GM12878 (cell line): ENCODE results near the gene RIN2. TPM values are rescaled to one million over a fixed set of nuclear protein-coding genes. Genes with fewer than 3 reads are reported as not detected.

Experiments used
- ATAC-seq: fragments of 200-7000 bp; cut with Tn5 transposase; 3 replicates; pipeline ENCODE4 v1.9.1; 2020; ENCODE audit warnings: mild to moderate bottlenecking, moderate library complexity
- BruUV-seq: library from RNA; stranded (reverse); fragments of 400-500 nt; replicated peaks from 2 replicates; lab custom pipeline; 2021; lab: Mats Ljungman, UMichigan
- CTCF ChIA-PET: fragments of 300-600 bp; sonication (Branson Sonifier 250); formaldehyde crosslinking; extraction: SDS; loops from one replicate; lab custom pipeline; 2021; ENCODE audit warnings: inconsistent platforms; lab: Yijun Ruan, JAX
- POLR2A ChIA-PET: fragments of 350-600 bp; formaldehyde crosslinking; extraction: SDS; loops from one replicate; lab custom pipeline; 2021; ENCODE audit warnings: inconsistent platforms; lab: Charles Lee
- RAD21 ChIA-PET: fragments of 300-600 bp; sonication (Branson Sonifier 250); formaldehyde crosslinking; loops from one replicate; lab custom pipeline; 2023; ENCODE audit warnings: antibody characterized with exemption; ENCODE audit not compliant: unreplicated experiment; lab: Charles Lee
- SMC1A ChIA-PET: fragments of 300-600 bp; sonication (Branson Sonifier 250); formaldehyde crosslinking; loops from one replicate; lab custom pipeline; 2023; ENCODE audit not compliant: unreplicated experiment, uncharacterized antibody; lab: Charles Lee
- DNase-seq: peaks from one replicate; pipeline ENCODE4 v3.0.0-alpha.2; 2011; ENCODE audit warnings: low read depth, low spot score
- FAIRE-seq: peaks from 3 replicates; lab custom pipeline; 2011; peaks lifted over from hg19 to GRCh38; lab: Jason Lieb, UNC
- H2AFZ ChIP-seq: 2 replicates; pipeline ENCODE4 v1.6.0; 2011; ENCODE audit warnings: low read depth, low read length, control low read depth; ENCODE audit not compliant: control insufficient read depth
- H3K27ac ChIP-seq: 2 replicates; pipeline ENCODE4 v1.5.1; 2011; ENCODE audit warnings: control low read depth; ENCODE audit not compliant: control insufficient read depth, insufficient read depth
- H3K27me3 ChIP-seq, 2 experiments: replicated peaks in 1 of 2; 2 replicates each; pipeline versions ENCODE4 v1.6.0 to v1.6.1; 2011; ENCODE audit warnings: low read length in 1 of 2; ENCODE audit not compliant: control insufficient read depth in 2 of 2, insufficient read depth in 2 of 2
- H3K36me3 ChIP-seq, 2 experiments: 2 replicates each; pipeline ENCODE4 v1.5.1; 2011; ENCODE audit warnings: low read length in 1 of 2; ENCODE audit not compliant: control insufficient read depth in 2 of 2, insufficient read depth in 2 of 2
- H3K4me1 ChIP-seq: 2 replicates; pipeline ENCODE4 v1.6.1; 2011; ENCODE audit warnings: mild to moderate bottlenecking, low read length, moderate library complexity, mixed read lengths; ENCODE audit not compliant: control insufficient read depth, insufficient read depth
- H3K4me2 ChIP-seq: 2 replicates; pipeline ENCODE4 v1.6.0; 2011; ENCODE audit warnings: control low read depth; ENCODE audit not compliant: control insufficient read depth, insufficient read depth
- H3K4me3 ChIP-seq: fragments of 200-600 bp; sonication (generic); 2 replicates; pipeline ENCODE4 v1.5.1; 2016
- H3K79me2 ChIP-seq: 2 replicates; pipeline ENCODE4 v1.6.0; 2011; ENCODE audit warnings: low read length; ENCODE audit not compliant: control insufficient read depth, insufficient read depth
- H3K9ac ChIP-seq: 2 replicates; pipeline ENCODE4 v1.8.0; 2011; ENCODE audit warnings: low read length, control low read depth, mixed read lengths; ENCODE audit not compliant: control insufficient read depth, insufficient read depth
- H3K9me3 ChIP-seq: replicated peaks from 3 replicates; pipeline ENCODE4 v1.5.1; 2011; ENCODE audit warnings: mild to moderate bottlenecking, low read length; ENCODE audit not compliant: control insufficient read depth, insufficient read depth
- H4K20me1 ChIP-seq: 2 replicates; pipeline ENCODE4 v1.6.0; 2011; ENCODE audit not compliant: control insufficient read depth, insufficient read depth
- CBFB ChIP-seq: IDR thresholded peaks from 2 replicates; pipeline ENCODE4 v1.6.1; 2016; ENCODE audit warnings: antibody characterized with exemption, low read depth
- CBX3 ChIP-seq: fragments of 200-600 bp; sonication (generic); IDR thresholded peaks from 2 replicates; pipeline ENCODE4 v1.6.1; 2016; ENCODE audit warnings: low read depth, borderline replicate concordance
- CHD2 ChIP-seq: IDR thresholded peaks from 2 replicates; pipeline ENCODE4 v1.6.1; 2011; ENCODE audit warnings: low read depth, low read length, improper control_type of control experiment, borderline replicate concordance
- ESRRA ChIP-seq: IDR thresholded peaks from 2 replicates; pipeline ENCODE4 v1.6.1; 2012; ENCODE audit warnings: mild to moderate bottlenecking, low read length, improper control_type of control experiment
- HDAC6 ChIP-seq: fragments of 200-600 bp; sonication (generic); IDR thresholded peaks from one replicate; pipeline ENCODE4 v1.8.0; 2017; ENCODE audit warnings: antibody characterized with exemption; ENCODE audit not compliant: unreplicated experiment
- KAT2A ChIP-seq: conservative IDR thresholded peaks from 2 replicates; pipeline ENCODE4 v1.6.1; 2011; ENCODE audit warnings: low read depth, low read length; ENCODE audit not compliant: control insufficient read depth
- MXI1 ChIP-seq: fragments of 150-350 bp; IDR thresholded peaks from 2 replicates; pipeline ENCODE4 v1.6.1; 2011; ENCODE audit warnings: low read depth, mild to moderate bottlenecking, inconsistent platforms, low read length, improper control_type of control experiment
- POU2F2 ChIP-seq: IDR thresholded peaks from 3 replicates; pipeline ENCODE4 v1.6.1; 2011; ENCODE audit warnings: low read depth, mild to moderate bottlenecking, low read length, borderline replicate concordance
- SRF ChIP-seq, 2 experiments: IDR thresholded peaks; 2 replicates each; pipeline ENCODE4 v1.6.1; 2011; ENCODE audit warnings: low read depth in 2 of 2, low read length in 2 of 2, mild to moderate bottlenecking in 1 of 2, moderate library complexity in 1 of 2
- YY1 ChIP-seq: IDR thresholded peaks from 2 replicates; pipeline ENCODE4 v1.6.1; 2011; ENCODE audit warnings: low read depth, mild to moderate bottlenecking, low read length
- ZNF217 ChIP-seq: fragments of 450-650 bp; IDR thresholded peaks from 2 replicates; pipeline ENCODE4 v1.6.1; 2017; ENCODE audit warnings: antibody characterized with exemption, mild to moderate bottlenecking
- WGBS: methylation state at CpG from one replicate; pipeline ENCODE4 v1.1.6; 2016; ENCODE audit warnings: low lambda C conversion rate; ENCODE audit not compliant: insufficient replicate concordance, insufficient coverage; ENCODE audit errors: missing lambda C conversion rate; 5-methylcytosine and 5-hydroxymethylcytosine counted together
- in situ Hi-C: fragments of 300-500 bp; cut with MboI; formaldehyde crosslinking; loops from 9 replicates; pipeline ENCODE4 v1.14.3; 2018; ENCODE audit warnings: mixed read lengths
- intact Hi-C: fragments of 100-400 bp; cut with micrococcal nuclease; formaldehyde crosslinking; loops from one replicate; pipeline ENCODE4 v1.14.2; 2022; ENCODE audit not compliant: unreplicated experiment
- polyA plus RNA-seq, 11 experiments: library from polyadenylated mRNA; depleted of rRNA in 4 of 11; unstranded in 6 of 11; stranded (reverse) in 5 of 11; fragments of >200 nt; fragmentation: Nextera tagmentation in 4 of 11; fragmentation: Illumina TruSeq in 1 of 11; extraction: Ambion mirVana in 4 of 11; extraction: Trizol in 1 of 11; gene quantifications; 1 replicate in 1 of 11; 2 replicates in 10 of 11; pipeline versions ENCODE4 v1.2.1 to v1.2.3, GENCODE V29; 2011 to 2016; ENCODE audit warnings: inconsistent platforms in 2 of 11, missing spikeins in 2 of 11, low read depth in 1 of 11
- total RNA-seq, 4 experiments: library from RNA; depleted of rRNA in 3 of 4; stranded (reverse); fragments of >200 nt in 3 of 4; fragmentation: Illumina TruSeq in 1 of 4; extraction: Trizol in 1 of 4; gene quantifications; 2 replicates each; pipeline versions ENCODE4 v1.2.1 to v1.2.3, GENCODE V29; 2013 to 2021
- TF ChIP-seq, protein P1 (sequence below): fragments of 450-650 bp; IDR thresholded peaks from 2 replicates; pipeline ENCODE4 v1.6.1; 2017; ENCODE audit warnings: borderline replicate concordance

The RIN2 gene
- total and polyA plus RNA-seq, 10 of the 15 experiments (the other 5 are each of a cell fraction or from before 2014, with no cell fraction given): 0.68 to 8.5 (median 4.5) TPM

DNA sequence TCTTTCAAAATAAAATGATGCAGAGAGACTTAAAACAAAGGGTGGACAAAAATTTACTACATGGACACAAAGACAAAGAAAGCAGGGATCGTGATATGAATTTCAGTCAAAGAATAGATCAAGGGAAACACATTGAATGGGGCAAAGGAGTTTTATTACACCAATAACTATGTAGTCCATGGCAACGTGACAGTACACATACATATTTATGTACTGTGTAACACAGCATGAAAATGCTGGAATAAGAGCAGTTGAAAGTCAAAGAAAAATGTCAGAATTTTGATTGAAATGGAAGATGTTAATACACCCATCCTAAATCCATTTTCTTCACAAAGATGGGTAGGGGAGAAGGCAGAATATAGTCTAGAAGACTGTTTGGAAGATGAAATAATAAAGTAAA, 9.4 kb upstream of the RIN2 start (continued):
- TF ChIP-seq, protein P1, sequence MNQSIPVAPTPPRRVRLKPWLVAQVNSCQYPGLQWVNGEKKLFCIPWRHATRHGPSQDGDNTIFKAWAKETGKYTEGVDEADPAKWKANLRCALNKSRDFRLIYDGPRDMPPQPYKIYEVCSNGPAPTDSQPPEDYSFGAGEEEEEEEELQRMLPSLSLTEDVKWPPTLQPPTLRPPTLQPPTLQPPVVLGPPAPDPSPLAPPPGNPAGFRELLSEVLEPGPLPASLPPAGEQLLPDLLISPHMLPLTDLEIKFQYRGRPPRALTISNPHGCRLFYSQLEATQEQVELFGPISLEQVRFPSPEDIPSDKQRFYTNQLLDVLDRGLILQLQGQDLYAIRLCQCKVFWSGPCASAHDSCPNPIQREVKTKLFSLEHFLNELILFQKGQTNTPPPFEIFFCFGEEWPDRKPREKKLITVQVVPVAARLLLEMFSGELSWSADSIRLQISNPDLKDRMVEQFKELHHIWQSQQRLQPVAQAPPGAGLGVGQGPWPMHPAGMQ: no peak
- TF ChIP-seq SRF (IDR thresholded peaks at IDR 0.05; ENCODE audit: low read depth in 2 of 2, low read length in 2 of 2) (no peak), CBX3 (no peak), ESRRA (no peak), CBFB (no peak), YY1 (no peak), HDAC6 (no peak), ZNF217 (no peak), KAT2A (no peak), MXI1 (no peak)

DNA sequence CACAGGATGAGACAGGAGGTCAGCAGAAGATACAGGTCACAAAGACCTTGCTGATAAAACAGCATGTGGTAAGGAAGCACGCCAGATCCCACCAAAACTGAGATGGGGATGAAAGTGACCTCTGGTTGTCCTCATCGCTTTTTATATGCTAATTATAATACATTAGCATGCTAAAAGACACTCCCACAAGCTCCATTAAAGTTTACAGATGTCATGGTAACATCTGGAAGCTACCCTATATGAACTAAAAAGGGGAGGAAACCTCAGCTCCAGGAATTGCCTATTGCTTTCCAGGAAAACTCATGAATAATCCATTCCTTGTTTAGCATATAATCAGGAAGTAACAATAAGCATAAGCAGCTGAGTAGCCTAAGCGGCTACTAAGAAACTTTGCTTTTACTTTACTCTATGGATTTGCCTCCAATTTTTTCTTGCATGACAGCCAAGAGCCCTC, 8.4 kb upstream of the RIN2 start:
- in situ Hi-C loops: no loop called here
- Histone ChIP-seq H4K20me1 (no peaks in the 10 kb centered on the region), H3K9me3 (no peaks in the 10 kb centered on the region; the same call in 2 of the 3 replicates), H3K36me3 (no peaks in the 10 kb centered on the region), H3K79me2 (no peaks in the 10 kb centered on the region), H3K9ac (no peak overlapping the region), H3K4me2 (no peak overlapping the region), H2AFZ (no peak overlapping the region), H3K27me3 (no peaks in the 10 kb centered on the region; a peak in 1 of 4 replicates), H3K27ac (no peak overlapping the region), H3K4me3 (no peak overlapping the region), H3K4me1 (no peaks in the 10 kb centered on the region)
- ATAC-seq: no peak
- ChIA-PET CTCF (interaction anchor here (0.7 to 2.1 kb wide), 3 partner anchors 9 to 78 kb away, joined by 4 to 7 read pairs (median 4); no protein-coding TSS in a partner anchor), SMC1A (interaction anchor here (2.9 kb wide), 1 partner anchor 13 kb away, joined by 19 read pairs; no protein-coding TSS in a partner anchor), RAD21 (interaction anchor here (2.0 kb wide), 1 partner anchor 78 kb away, joined by 4 read pairs; no protein-coding TSS in a partner anchor), POLR2A (interaction anchor here (0.6 to 0.7 kb wide), 3 partner anchors 9 to 40 kb away, joined by 3 to 4 read pairs (median 3); no protein-coding TSS in a partner anchor)
- intact Hi-C loops: no loop called here
- no peak for TF ChIP-seq CHD2
- no peak for TF ChIP-seq POU2F2
- FAIRE-seq: no peak
- no peak for DNase-seq
- no TSS peak for BruUV-seq
- 0% methylated on average over 3 of the region's 3 CpGs for WGBS
